Measurements from ENCODE around the gene SLC25A11.

SLC25A11 gene

DNA sequence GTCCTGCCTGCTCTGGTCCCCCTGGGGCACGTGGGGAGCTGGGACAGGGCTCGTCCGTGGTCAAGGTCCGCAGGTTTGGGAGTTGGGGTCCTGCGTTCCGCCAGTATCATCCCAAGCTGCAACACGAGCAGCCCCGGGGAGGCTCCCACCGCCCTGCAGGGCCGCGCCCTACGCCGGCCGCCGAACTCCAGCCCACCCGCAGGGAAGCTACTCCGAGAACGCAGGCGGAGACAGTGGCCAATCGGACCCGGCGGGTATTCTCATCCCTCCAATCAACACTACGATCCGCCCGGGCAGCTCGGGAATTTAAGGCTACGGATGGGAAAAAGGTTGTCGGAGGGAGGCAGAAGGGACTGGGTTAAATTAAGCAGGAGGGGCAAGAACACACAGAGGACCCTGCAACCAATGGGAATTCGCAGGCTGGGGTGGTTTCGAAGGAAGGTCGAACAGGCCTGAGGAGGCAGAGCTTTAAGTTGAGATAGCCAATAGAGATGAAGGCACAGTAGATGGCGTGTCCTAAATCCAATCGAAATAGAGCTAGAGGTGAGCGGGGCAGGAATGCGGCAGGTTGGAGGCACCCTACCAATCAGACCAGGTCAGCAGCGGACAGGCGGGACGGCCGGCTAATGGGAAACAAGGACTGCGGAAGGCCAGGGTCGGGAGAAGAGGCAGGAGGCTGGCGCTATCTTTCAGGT lies 27.1 kb upstream of the SLC25A11 start:
- no peak for DNase-seq

GRCh38 chr17:4965311-4965986 lies 25.6 kb upstream of the SLC25A11 start:
- no peak for DNase-seq

- no peak for DNase-seq
Observed at GRCh38 chr17:4960279-4960922, 20.6 kb upstream of the SLC25A11 start.

- no peak for DNase-seq
Observed at GRCh38 chr17:4959261-4959965, 19.6 kb upstream of the SLC25A11 start.

DNA sequence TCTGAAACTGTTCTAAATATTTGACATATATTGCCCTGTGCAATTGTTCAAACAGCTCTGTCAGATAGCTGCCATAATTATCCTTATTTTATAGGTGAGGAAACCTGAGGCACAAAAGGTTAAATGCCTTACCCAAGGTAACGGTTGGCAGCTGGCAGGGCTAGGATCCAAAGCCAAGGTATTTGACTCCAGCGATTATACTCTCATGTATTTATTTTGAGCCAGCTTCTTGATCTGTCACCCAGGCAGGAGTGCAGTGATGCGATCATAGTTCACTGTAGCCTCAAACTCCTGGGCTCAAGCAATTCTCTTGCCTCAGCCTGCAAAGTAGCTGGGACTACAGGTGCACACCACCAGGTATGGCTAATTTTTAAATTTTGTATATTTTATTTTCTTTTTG lies 18.3 kb upstream of the SLC25A11 start:
- DNase-seq, result no peak

GRCh38 chr17:4956493-4957061 lies 16.7 kb upstream of the SLC25A11 start:
- peak; percentile 69 for DNase-seq

DNA sequence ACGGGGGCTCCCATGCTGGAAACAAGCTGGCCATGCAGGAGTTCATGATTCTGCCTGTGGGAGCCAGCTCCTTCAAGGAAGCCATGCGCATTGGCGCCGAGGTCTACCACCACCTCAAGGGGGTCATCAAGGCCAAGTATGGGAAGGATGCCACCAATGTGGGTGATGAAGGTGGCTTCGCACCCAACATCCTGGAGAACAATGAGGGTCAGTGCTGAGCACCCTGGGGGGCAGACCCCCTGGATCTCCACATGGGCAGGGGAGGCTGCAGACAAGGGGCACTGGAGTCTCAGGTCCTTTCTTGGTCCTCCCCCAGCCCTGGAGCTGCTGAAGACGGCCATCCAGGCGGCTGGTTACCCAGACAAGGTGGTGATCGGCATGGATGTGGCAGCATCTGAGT lies 15.2 kb upstream of the SLC25A11 start:
- DNase-seq, result no peak

DNA sequence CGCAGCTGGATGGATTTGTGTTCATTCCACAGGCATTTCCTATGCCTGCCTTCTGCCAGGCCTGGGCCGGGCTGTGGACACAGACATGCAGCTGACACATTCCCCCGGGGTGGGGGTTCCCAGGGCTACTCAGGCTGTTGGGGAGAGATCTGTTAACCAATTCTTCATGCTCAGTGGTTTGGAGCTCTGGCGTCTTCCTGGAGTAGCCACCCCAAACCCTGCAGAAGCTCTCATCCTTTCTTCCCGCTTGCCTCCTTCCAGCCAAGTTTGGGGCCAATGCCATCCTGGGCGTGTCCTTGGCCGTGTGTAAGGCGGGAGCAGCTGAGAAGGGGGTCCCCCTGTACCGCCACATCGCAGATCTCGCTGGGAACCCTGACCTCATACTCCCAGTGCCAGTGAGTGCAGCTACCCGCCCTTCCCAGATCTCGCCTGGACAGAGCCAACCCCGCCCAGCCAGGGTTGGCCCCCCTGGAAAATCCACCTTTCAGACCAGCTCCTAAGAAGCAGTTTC lies 13.7 kb upstream of the SLC25A11 start:
- no peak for DNase-seq

- no peak for DNase-seq
Observed at GRCh38 chr17:4951486-4951885, 11.6 kb upstream of the SLC25A11 start.

DNA sequence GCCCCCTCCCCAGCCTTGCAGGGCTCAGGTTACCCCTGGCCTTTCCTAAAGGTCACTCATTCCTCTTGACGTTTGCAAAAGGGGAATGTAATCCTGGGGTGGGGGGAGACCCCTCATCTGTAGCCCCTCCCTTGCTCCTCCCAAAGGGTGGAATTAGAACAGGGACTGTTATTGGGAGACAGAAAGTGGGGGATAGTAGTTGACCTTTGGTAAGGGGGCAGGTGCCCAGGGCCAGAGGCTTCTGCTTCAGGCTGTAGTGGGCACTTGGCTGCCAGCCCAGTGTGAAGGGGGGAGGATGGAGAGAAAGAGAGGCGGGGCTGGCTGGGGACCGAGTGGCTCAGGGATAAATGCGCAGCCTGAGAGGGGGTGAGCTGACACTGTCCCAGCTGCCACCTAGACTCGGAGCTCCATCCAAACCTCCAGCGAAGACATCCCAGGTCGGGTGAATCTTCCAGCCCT lies 10.9 kb upstream of the SLC25A11 start, which contains the start of gene ENO3:
Gene ENO3 (plus strand): TSS at position 374 of the 459 bp plus-strand sequence. CDS start 711 bp downstream, outside the sequence.
- no peak for DNase-seq

- DNase-seq, result no peak
Observed at GRCh38 chr17:4950075-4950745, 10.4 kb upstream of the SLC25A11 start.

- peak; percentile 94 for DNase-seq
Observed at GRCh38 chr17:4949321-4950074, 9.7 kb upstream of the SLC25A11 start.

DNA sequence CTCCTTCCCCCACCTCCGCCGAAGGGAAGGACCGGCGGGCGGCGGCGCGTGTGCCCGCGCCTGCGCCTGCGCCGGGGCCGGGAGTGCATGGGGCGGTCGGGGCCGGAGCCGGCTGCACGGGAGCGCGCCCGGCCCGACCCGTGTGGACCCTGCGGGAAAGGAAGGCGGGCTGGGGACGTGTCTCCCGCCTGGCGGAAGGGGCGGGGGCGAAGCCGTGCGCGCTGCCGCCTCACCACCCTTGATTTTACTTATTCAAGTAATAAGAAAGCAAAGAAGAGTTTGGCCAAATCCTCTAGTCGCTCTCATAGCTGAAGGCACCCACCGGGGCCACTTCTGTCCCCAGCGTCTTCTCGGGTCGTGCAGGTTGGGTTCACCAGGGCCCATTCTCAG lies 9.1 kb upstream of the SLC25A11 start:
- DNase-seq, result no peak

DNA sequence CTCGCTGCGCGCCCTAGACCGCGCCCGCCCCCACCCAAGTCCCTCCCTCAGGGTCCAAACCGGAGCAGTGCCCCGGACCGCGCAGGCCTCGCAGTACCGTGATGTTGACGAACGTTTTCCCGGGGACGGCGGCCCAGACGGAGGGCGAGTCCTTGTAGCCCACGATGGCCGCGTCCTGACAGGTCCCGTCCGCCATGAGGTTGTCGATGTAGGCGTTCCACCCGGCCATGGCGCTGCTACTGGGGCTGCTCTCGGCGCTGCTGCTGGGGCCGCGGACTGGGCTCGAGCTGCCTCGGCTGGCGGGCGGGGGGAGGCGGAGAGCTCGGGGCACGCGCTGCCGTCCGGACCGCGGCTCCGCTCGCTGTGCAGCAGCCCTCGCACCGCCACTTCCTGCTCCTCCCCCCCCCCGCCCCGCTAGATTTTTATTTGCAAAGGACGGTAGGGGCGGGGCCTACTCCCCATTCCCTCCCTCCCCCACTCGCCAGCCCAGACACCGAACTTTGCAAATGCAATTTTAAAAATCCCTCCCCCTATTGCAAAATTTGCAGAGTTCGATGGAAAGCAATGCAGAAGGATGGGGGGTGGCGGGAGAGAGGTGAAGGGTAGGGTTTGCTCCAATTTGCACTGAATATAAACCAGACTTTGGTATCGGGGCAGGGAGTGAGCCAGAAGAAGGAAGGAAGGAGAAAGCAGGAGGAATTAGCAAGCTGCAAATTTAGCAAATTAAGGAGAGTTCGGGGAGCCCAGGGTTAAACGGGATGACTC lies 8.5 kb upstream of the SLC25A11 start, which contains the start of gene PFN1:
Gene PFN1 (minus strand): TSS at position 365 of the 765 bp plus-strand sequence. CDS start 136 bp downstream, at position 229.
- no peak for DNase-seq

DNA sequence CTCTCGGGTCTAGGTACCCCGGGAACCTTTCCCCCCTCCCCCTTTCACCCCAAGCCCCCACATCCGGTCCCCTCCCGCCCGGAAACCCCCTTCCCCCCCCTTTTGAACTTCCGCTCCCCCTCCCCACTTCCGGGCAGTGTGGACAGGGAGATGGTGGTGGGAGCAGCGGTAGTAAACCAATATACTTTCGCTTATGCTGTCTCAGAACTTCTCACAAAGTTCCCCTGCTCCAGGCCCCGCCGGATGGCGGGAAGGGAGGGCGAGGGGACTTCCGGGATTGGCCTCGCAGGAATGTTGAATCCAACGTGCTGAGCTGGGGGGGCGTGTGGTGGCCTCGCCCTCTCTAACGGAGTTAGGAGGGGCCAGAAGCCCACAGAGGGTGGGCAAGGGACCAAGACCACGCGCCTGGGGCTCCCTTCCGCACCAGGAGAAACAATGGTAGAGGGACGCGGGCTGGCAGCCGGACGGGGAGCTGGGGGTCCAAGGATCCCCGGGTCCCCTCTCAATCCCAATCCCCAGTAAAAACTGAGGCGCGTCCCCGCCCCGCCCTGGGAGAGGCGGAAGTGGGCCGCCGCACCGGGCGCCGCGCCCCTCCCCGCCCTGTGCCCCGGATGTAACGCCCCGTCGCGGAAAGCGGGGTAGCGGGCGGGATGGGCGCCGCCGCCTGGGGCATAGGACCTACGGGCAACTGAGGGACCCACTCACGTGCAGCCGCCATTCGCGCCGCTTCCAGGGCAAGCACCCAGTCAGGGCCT lies 7.7 kb upstream of the SLC25A11 start:
- DNase-seq, result peak; percentile 89

DNA sequence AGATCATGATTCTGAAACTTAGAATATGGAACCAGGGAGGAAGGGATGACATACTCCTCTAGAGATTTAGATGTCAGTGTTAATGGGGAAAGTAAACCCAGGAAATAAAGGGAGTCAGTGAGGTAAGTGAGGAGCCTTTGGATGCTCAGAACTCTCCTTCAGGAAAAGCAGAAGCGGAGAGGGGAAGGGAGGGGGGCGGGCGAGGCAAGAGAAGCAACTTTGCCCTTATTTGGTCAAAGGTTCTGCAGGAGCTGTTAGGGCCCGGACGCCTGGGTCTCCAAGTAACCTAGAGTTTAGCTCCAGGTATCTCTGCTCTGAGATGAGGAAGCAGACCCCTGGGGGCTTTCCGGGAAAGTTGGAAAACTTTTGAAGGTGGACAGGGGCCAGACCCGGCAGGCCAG lies 7.2 kb upstream of the SLC25A11 start:
- DNase-seq, result no peak

DNA sequence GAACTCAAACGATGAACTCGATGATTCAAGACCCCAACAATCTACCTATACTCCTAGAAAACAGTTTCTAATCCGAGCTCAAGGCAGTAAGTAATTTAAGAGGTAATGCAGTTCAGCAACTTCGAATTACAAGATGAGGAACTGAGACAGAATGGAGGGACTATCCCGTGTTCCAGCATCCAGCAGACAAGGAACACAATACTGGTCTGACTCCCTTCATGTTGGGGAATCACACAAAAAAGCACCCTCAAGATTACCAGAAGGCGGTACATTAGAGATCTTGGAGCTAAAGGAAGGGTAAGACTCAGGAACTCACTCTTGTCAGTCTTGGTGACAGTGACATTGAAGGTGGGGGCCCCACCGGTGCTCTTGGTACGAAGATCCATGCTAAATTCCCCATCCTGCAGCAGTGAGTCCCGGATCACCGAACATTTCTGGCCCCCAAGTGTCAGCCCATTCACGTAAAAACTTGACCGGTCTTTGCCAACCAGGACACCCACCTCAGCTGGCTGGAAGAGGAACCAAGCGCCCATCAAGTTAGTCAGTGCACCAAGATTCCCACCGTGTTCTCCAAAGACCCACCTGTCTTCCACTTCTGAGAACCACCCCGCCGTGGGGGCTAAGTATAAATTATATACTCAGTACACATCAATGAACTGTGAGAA lies 6.6 kb upstream of the SLC25A11 start:
- DNase-seq, result no peak

DNA sequence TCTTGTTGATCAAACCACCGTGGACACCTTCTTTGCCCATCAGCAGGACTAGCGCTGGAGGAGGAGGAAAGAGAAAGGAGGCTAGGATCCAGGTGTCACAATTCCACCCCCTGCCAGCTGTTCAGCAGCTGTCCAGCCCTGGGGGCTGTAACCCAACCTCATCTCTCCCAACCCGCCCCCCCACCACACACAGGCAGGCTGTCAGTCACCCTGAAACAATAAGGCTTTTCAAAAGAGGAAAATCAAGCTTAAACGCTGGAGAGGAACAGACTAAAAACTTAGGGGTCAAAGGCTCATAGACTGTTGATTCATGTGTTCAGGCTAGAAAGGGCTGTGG lies 6.1 kb upstream of the SLC25A11 start:
- no peak for DNase-seq

Measured in activated CD8-positive, alpha-beta memory T cell treated with anti-CD3 and anti-CD28 coated beads for 24 hours (primary cell).